ENCODE results near the gene SVIL. TPM values are rescaled to one million over a fixed set of nuclear protein-coding genes. Genes with fewer than 3 reads are reported as not detected.

The SVIL gene
- total and polyA plus RNA-seq, 2 of the 13 experiments (the other 11 are each of a cell fraction or from before 2014, with no cell fraction given) = 3.9 to 12.1 TPM

DNA sequence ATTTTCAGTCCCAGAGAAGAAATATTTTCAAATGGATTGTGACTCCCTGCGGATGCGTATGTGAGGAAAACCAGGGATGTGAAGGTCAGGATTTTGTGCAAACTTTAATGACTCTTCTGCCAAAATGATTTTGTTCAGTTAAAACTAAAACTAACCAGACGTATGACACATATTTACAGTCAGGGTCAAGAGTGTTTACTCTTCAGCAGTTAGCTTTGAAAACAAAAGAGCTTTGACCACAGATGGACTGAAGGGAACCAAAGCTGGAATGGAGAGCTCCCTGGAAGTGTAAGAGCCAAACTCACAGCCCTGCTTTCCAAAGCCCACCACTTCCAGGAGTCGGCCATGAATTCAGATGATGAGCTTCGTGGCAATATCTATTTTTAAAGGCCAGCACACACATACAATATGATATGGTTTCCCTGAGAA, 15.5 kb downstream of the SVIL start (continued):
- TF ChIP-seq, protein P1, sequence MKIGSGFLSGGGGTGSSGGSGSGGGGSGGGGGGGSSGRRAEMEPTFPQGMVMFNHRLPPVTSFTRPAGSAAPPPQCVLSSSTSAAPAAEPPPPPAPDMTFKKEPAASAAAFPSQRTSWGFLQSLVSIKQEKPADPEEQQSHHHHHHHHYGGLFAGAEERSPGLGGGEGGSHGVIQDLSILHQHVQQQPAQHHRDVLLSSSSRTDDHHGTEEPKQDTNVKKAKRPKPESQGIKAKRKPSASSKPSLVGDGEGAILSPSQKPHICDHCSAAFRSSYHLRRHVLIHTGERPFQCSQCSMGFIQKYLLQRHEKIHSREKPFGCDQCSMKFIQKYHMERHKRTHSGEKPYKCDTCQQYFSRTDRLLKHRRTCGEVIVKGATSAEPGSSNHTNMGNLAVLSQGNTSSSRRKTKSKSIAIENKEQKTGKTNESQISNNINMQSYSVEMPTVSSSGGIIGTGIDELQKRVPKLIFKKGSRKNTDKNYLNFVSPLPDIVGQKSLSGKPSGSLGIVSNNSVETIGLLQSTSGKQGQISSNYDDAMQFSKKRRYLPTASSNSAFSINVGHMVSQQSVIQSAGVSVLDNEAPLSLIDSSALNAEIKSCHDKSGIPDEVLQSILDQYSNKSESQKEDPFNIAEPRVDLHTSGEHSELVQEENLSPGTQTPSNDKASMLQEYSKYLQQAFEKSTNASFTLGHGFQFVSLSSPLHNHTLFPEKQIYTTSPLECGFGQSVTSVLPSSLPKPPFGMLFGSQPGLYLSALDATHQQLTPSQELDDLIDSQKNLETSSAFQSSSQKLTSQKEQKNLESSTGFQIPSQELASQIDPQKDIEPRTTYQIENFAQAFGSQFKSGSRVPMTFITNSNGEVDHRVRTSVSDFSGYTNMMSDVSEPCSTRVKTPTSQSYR (CRISPR knock-in tag; IDR thresholded peaks at IDR 0.05; ENCODE audit: borderline replicate concordance) = no peak
- TF ChIP-seq, protein P2, sequence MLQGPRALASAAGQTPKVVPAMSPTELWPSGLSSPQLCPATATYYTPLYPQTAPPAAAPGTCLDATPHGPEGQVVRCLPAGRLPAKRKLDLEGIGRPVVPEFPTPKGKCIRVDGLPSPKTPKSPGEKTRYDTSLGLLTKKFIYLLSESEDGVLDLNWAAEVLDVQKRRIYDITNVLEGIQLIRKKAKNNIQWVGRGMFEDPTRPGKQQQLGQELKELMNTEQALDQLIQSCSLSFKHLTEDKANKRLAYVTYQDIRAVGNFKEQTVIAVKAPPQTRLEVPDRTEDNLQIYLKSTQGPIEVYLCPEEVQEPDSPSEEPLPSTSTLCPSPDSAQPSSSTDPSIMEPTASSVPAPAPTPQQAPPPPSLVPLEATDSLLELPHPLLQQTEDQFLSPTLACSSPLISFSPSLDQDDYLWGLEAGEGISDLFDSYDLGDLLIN (CRISPR knock-in tag; IDR thresholded peaks at IDR 0.05; ENCODE audit: borderline replicate concordance) = no peak
- TF ChIP-seq BRCA1 (CRISPR knock-in tag; IDR thresholded peaks at IDR 0.05) (0 out of 2 replicates have a peak, but pooled peaks have one; percentile 47), ZNF720 (CRISPR knock-in tag; IDR thresholded peaks at IDR 0.05) (no peak), ZIK1 (CRISPR knock-in tag; IDR thresholded peaks at IDR 0.05; ENCODE audit: borderline replicate concordance, low read depth) (no peak), ELF1 (CRISPR knock-in tag; IDR thresholded peaks at IDR 0.05) (no peak), YEATS4 (CRISPR knock-in tag; IDR thresholded peaks at IDR 0.05; ENCODE audit: borderline replicate concordance) (no peak), SOX5 (CRISPR knock-in tag; IDR thresholded peaks at IDR 0.05; ENCODE audit: borderline replicate concordance) (peak; percentile 69; the same call in 1 of the 2 replicates), DPF2 (CRISPR knock-in tag; IDR thresholded peaks at IDR 0.05; ENCODE audit: borderline replicate concordance, low read depth) (no peak), NFYC (CRISPR knock-in tag; IDR thresholded peaks at IDR 0.05) (no peak), ZBTB21 (CRISPR knock-in tag; IDR thresholded peaks at IDR 0.05) (no peak), FOXP1 (IDR thresholded peaks at IDR 0.05) (no peak), FOXP1 (CRISPR knock-in tag; IDR thresholded peaks at IDR 0.05) (peak; percentile 80), GATAD2A (CRISPR knock-in tag; IDR thresholded peaks at IDR 0.05) (peak; percentile 49), ZNF75D (CRISPR knock-in tag; IDR thresholded peaks at IDR 0.05; ENCODE audit: borderline replicate concordance) (no peak), SRSF9 (IDR thresholded peaks at IDR 0.05; ENCODE audit: borderline replicate concordance, insufficient read depth, low read depth, low read length, poor library complexity, severe bottlenecking) (no peak), SRSF4 (IDR thresholded peaks at IDR 0.05; ENCODE audit: low read depth, low read length, poor library complexity, severe bottlenecking) (no peak), ZNF703 (CRISPR knock-in tag; IDR thresholded peaks at IDR 0.05; ENCODE audit: borderline replicate concordance) (no peak), ARID2 (CRISPR knock-in tag; IDR thresholded peaks at IDR 0.05; ENCODE audit: borderline replicate concordance) (no peak), ISX (CRISPR knock-in tag; conservative IDR thresholded peaks at IDR 0.05) (no peak), ZNF430 (CRISPR knock-in tag; IDR thresholded peaks at IDR 0.05) (no peak), RELA (CRISPR knock-in tag; IDR thresholded peaks at IDR 0.05) (no peak), SIX4 (CRISPR knock-in tag; IDR thresholded peaks at IDR 0.05) (no peak), ZSCAN9 (CRISPR knock-in tag; IDR thresholded peaks at IDR 0.05; ENCODE audit: borderline replicate concordance) (no peak), EP300 (IDR thresholded peaks at IDR 0.05; ENCODE audit: low read depth in 2 of 2, low read length in 2 of 2) (peak in 1 of 2 experiments; percentile 59; a peak in 2 of 4 replicates), EP300 (CRISPR knock-in tag; IDR thresholded peaks at IDR 0.05; ENCODE audit: borderline replicate concordance) (no peak), ATF7 (IDR thresholded peaks at IDR 0.05) (no peak), ATF7 (CRISPR knock-in tag; IDR thresholded peaks at IDR 0.05) (no peak), ZSCAN12 (CRISPR knock-in tag; IDR thresholded peaks at IDR 0.05) (no peak), ZNF354B (CRISPR knock-in tag; IDR thresholded peaks at IDR 0.05) (no peak)
- TF ChIP-seq, protein P3, sequence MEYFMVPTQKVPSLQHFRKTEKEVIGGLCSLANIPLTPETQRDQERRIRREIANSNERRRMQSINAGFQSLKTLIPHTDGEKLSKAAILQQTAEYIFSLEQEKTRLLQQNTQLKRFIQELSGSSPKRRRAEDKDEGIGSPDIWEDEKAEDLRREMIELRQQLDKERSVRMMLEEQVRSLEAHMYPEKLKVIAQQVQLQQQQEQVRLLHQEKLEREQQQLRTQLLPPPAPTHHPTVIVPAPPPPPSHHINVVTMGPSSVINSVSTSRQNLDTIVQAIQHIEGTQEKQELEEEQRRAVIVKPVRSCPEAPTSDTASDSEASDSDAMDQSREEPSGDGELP (IDR thresholded peaks at IDR 0.05; ENCODE audit: borderline replicate concordance, low read depth) = no peak
